ENCODE measurements around the gene PIWIL4.

PIWIL4 gene

DNA sequence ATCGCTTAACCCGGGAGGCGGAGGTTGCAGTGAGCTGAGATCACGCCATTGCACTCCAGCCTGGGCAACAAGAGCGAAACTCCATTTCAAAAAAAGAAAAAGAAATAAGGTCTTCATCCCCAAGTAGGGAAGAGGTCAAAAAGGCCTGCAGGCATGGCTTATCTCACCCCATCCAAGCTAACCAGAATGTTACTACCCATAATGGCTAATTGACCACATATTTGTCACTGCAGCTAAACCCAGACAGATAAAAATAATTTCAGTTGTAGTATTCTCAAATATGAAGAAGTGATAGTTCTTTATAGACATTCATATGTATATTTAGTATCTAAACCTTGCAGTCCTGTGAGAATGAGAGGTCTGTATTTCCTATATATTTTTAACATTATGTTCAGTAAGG lies 17.8 kb downstream of the PIWIL4 start:
- no peak for FAIRE-seq
- TF ChIP-seq, protein P1, sequence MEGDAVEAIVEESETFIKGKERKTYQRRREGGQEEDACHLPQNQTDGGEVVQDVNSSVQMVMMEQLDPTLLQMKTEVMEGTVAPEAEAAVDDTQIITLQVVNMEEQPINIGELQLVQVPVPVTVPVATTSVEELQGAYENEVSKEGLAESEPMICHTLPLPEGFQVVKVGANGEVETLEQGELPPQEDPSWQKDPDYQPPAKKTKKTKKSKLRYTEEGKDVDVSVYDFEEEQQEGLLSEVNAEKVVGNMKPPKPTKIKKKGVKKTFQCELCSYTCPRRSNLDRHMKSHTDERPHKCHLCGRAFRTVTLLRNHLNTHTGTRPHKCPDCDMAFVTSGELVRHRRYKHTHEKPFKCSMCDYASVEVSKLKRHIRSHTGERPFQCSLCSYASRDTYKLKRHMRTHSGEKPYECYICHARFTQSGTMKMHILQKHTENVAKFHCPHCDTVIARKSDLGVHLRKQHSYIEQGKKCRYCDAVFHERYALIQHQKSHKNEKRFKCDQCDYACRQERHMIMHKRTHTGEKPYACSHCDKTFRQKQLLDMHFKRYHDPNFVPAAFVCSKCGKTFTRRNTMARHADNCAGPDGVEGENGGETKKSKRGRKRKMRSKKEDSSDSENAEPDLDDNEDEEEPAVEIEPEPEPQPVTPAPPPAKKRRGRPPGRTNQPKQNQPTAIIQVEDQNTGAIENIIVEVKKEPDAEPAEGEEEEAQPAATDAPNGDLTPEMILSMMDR (IDR thresholded peaks at IDR 0.05; ENCODE audit: insufficient read depth, missing control alignments), result no peak
- DNase-seq (ENCODE audit: insufficient read length, low spot score), result no peak

DNA sequence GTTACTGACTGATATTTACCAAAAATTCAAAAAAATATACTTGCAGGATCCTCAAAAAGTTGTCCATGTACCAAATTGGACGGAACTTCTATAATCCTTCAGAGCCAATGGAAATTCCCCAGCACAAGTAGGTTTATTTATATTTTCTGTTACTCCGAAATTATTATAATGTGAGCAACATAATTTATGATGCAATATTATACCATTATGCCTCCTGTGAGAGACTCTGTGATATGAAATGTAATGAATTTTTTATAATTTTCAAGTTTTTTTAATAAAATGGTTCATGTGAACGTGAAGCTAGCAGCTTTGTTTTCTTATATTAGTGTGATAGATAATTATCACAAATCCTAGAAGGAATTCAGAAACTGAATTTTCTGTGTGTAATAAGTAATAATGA lies 18.2 kb downstream of the PIWIL4 start:
- DNase-seq (ENCODE audit: insufficient read length, low spot score), result no peak
- FAIRE-seq, result no peak
- TF ChIP-seq, protein P1 (IDR thresholded peaks at IDR 0.05; ENCODE audit: insufficient read depth, missing control alignments), result no peak

DNA sequence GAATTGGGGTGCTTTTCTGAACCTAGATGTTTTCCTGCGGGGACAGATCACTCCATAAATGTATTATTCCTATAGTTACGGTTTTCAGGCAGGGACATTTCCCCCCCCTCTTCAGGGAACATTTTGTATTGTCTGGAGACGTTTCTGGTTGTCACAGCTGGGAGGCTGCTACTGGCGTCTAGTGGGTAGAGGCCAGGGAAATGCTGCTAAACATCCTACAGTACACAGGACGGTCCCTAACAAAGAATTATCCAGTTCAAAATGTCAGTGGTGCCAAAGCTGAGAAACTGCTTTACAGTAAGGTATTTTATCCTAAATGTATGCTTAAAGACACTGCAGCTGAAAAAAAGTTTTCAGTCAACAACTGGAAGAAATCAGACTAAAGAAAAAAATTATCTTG lies 19.4 kb downstream of the PIWIL4 start:
- TF ChIP-seq, protein P1 (IDR thresholded peaks at IDR 0.05; ENCODE audit: insufficient read depth, missing control alignments), result no peak
- FAIRE-seq (no peak), DNase-seq (ENCODE audit: insufficient read length, low spot score) (no peak)

DNA sequence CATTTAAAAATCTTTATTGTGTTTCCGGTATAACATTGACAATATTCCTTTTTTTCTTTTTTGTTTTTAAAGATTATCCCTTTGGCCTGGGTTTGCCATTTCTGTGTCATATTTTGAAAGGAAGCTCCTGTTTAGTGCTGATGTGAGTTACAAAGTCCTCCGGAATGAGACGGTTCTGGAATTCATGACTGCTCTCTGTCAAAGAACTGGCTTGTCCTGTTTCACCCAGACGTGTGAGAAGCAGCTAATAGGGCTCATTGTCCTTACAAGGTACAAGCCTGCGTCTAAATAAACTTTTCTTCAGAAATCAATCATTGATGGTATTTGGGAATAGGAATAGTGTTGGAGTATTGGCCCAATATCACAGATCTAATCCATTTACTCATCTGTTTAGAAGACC lies 19.8 kb downstream of the PIWIL4 start:
- DNase-seq (ENCODE audit: insufficient read length, low spot score), result no peak
- TF ChIP-seq, protein P1 (IDR thresholded peaks at IDR 0.05; ENCODE audit: insufficient read depth, missing control alignments), result no peak
- FAIRE-seq, result no peak

DNA sequence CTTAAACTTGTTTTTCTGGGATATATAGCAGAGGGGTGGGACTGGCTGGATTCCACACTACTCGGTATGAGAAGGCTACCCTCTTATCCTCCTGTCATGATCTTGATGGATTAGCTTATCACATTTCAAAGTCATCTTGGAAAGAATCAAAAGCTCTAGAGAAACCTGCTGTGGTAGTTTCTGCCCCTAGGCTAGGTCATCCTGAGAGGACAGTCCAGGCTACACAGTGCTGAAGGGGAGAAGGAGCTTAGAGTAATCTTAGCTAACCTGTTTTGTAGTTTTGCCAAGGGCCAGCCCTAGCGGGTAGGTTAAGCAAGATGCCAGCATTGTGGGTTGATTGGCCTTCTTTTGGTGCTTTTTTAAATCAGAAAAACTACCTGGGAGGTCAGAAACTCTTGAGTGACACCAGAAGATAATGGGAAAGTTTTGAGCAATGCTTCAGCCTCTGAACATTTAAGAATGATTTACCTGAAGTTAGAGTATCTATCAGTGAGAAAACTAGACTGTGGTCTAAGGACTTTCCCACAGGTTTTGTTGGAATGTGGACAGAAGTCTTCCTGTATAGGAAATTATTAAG lies 21.3 kb downstream of the PIWIL4 start:
- TF ChIP-seq, protein P1 (IDR thresholded peaks at IDR 0.05; ENCODE audit: insufficient read depth, missing control alignments), result no peak
- no peak for DNase-seq (ENCODE audit: insufficient read length, low spot score)
- FAIRE-seq, result no peak

DNA sequence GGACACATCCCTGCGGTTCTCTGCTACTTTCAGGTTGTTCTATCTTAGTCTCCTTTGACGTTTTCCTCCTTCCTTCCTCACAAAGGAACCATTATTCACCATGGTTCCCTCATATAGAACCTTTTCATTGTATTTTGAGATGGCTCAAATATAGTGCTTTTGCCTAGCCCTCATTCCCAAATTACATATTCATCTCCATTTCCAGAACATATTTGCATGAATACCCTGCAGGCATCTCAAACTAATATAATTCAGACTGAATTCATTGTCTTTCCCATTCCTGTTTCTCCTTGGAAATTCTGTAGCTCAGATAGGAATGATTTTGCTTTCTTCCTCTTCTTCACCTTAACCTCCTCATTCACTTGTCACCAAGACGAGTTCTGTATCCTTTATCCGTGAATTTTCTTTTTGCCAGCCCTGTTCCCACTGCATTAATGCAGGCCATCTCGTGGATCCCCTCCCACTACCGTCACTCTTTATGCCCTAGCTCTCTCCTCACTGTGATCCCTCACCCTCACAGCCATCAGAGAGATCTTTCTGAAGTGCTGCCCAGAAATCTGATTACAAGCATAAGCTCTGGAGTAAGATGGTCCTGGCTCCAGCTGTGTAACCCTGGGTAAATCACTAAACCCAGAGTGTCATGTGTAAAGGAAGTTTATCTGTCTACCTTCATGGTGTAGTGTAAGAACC lies 23.3 kb downstream of the PIWIL4 start:
- FAIRE-seq (no peak), DNase-seq (ENCODE audit: insufficient read length, low spot score) (no peak)
- TF ChIP-seq, protein P1 (IDR thresholded peaks at IDR 0.05; ENCODE audit: insufficient read depth, missing control alignments), result no peak

DNA sequence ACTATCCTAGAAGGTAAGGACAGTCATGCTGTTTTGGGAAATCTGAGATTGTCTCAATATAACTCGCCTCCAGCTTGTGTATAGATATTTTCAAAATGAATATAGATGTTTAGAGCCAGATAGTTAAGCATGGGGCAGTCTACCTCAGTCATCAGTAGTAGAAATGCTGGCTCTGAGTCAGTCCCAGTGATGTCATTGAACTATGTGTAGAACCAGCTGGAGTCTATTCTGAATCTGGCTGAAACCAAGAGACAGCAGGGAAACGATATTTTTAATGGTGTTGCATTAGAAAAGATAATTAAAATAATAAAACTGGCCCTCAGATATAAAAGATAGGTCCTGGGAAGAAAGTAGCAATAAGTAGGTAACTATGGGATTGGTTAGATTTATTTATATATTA lies 25.9 kb downstream of the PIWIL4 start:
- FAIRE-seq (no peak), DNase-seq (ENCODE audit: insufficient read length, low spot score) (no peak)
- TF ChIP-seq, protein P1 (IDR thresholded peaks at IDR 0.05; ENCODE audit: insufficient read depth, missing control alignments), result no peak

Measured in D721Med (cell line).